Erythroblast (primary cell): ENCODE results near the gene KCNK4.

Experiments
- GATA1 ChIP-seq: IDR thresholded peaks from 2 replicates; pipeline ENCODE4 v1.6.1; 2011; ENCODE audit warnings: low read depth, mild to moderate bottlenecking, control low read depth, low read length, moderate library complexity
- POLR2A ChIP-seq: IDR thresholded peaks from 2 replicates; pipeline ENCODE4 v1.6.1; 2011; ENCODE audit warnings: mild to moderate bottlenecking, low read length

DNA sequence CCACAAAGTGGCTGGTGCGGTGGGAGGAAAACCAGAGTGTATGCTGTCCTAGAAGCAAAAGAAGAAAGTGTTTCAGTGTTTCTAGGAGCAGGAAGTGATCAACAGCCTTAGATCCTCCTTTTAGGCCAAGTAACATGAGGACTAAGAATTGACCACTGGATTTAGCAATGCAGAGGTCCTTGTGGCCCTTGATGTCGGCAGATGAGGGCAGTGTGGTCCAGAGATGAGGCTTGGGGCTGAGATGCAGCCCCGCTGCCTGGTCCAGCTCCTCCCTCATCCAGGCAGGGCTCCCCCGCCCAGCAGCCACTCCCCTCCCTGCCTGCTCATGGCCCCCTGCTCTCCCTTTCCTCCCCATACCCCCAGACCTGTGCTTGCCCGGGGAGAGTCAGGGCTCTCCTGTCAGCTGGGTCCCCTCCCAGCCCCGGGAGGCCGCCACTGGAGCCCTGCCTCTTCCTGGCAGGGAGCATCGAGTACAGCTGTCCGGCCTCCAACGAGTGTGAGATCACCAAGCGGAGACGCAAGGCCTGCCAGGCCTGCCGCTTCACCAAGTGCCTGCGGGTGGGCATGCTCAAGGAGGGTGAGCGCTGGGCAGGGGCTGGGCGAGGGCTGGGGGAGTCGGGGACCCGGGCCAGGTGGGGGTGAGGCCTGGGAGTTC is 22.5 kb downstream of the KCNK4 start:
- TF ChIP-seq POLR2A, result no peak
- TF ChIP-seq GATA1, result no peak
